CD4-positive, alpha-beta T cell treated with Interleukin-17A for 1 hour (primary cell): ENCODE data around the gene GMDS.

Experiments
- DNase-seq: peaks from one replicate; pipeline ENCODE4 v3.0.0-alpha.2; 2020

GMDS gene

DNA sequence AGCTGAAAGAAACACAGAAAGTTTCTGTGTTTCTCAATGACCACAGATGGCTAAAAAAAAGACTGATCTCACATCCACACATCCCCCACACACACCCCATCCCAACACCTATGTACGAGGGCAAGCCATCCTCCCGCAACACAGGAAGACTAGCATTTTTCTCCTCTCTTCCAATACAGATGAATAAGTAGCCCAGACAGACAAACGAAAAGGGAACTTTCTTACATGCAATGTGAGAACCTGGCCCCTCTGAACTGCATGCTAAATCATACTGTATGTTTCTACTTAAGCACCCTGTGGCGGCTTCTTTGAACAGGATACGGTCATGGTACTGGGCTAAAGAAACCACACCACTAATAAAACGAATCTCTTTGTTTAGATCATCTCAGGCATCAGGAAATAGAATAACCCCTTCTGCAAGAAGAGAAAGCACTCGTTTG, 116.2 kb downstream of the GMDS start:
- no peak for DNase-seq

DNA sequence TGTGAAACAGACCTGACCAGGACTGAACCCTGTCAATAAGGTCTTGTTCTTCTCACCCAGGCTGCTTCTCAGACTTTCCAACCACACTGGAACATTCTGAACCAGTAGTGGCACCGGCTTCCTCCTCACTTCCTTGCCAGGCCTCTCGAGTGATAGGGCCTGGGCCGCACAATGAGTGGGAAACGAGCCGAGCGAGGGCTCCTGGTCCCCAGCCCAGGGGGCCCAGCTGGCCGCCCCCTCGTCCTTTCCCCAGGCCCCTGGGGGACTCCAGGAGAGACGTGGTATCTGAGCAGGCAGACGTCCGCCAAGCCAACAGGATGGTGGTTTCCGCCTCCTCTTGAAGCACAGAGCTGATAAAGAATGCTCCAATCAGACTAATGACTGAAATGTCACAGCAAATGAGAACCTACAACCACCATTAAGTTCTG, 117.9 kb downstream of the GMDS start:
- peak; percentile 27 for DNase-seq

DNA sequence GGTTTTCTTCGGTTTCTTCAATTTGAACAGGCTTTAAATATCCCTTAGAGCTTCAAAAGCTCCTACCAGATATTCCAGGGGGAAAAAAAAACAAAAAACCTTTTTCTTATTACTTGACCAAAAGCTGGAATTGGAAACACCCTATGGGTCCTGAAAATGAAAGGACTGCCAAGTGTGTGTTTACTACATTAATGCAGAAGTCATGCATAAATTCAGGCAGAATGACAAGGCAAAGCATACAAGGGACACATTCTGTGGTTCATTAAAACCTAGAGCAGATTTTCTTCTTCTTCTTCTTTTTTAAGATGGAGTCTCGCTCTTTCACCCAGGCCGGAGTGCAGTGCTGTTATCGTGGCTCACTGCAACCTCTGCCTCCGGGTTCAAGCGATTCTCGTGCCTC, 119.1 kb downstream of the GMDS start:
- DNase-seq, result no peak

DNA sequence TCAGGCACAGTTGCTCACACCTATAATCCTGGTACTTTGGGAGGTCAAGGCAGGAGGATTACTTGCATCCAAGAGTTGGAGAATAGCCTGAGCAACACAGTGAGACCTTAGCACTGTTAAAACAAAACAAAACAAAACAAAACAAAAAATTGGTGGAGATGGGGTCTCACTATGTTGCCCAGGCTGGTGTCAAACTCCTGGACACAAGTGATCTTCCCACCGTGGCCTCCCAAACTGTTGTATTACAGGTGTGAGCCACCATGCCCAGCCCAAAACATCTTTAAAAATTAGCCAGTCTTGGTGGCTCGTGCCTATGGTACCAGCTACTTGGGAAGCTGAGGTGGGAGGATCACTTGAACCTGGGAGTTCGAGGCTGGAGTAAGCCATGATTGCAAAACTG, 120.2 kb downstream of the GMDS start:
- DNase-seq, result no peak

DNA sequence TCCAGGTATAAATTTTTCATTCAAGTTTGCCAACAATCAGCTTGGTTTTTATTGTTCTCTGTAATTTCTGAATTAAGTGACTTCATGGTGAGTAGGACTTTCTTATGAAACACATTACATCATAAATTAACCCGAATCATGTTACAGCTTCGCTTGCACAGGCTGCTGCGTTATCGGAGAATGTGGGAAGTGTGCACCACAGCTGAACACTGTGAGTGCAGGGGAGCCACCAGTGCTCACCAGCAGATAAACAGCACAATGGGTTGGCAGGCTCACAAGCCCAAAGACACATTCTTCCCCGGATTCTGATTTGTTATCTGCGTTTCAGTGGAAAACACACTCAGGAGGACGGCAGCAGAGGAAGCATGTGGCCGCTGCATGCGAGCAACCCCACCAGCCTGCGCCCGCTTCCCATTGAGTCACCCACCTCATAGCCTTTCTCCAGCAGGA, 121.1 kb downstream of the GMDS start:
- DNase-seq, result no peak

DNA sequence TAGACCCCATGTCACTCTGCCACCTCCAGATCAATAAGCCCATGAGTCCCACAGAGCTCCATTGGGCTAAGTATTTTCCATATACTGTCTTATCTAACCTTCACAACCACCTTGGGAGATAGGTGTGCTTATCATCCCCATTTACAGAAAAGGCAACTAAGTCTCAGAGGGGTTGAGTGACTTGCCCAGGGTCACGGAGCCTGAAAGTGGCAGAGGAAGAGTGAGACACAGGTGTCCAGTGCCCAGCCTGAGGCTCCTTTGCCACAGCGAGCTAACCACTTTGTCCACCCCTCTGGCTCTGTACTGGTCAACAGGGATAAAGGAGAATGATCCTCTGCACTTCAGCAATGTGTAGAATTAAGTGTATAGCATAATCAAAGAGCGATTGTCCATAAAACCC, 124.5 kb downstream of the GMDS start:
- DNase-seq, result no peak

DNA sequence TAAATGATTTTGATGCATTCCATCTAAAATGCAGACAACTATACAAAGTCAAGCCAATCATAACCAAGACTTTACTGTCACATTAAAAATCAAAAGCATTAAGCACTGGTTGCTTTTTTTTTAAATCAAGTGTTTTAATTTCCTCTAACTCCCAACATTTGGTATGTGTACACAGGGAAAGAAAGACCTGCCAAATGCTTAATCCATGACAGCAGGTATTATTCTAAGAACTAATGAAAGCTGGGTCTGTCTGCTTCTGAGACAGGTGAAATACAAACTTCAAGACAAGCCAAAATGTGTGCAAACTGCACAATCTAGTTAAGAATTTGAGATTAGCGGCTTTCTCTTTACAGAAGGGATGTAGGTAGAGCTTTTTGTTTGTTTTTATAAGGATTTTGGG, 126.1 kb downstream of the GMDS start:
- no peak for DNase-seq

DNA sequence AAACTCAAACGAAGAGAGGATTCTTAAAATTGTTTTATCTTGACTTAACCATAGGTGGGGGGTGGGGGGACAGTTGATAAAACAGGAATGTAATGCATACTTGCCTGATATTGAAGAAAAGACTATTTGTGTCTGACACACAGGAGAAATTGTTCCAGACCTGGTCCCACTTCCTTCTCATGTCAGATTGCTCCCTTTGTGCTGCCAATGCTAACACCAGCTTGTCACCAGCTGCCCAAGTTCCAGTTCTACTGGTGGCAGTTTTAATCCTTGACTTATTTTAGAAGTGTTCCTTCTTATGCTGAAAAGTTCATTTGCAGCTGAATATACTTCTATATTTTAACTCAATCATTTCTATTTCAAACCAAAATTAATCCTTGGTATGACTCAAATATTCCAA, 127.3 kb downstream of the GMDS start:
- no peak for DNase-seq

DNA sequence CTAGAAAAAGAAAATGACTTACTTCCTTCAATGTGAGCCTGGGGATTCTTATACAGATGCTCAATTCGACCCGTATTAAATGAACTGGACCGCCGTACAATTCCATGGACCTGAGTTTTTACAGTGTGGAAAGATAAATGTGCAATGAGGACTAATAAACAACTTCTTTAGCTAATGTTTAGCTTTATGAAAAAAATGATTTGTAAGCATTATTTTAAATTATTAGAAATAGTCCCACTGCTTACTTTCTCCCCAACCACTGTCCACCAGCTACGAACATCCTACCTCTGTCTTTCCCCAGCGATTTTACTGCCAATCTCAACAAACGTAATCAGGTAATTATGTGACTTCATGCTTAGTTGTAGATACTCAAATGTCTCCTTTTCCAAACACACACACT, 128.0 kb downstream of the GMDS start:
- no peak for DNase-seq

DNA sequence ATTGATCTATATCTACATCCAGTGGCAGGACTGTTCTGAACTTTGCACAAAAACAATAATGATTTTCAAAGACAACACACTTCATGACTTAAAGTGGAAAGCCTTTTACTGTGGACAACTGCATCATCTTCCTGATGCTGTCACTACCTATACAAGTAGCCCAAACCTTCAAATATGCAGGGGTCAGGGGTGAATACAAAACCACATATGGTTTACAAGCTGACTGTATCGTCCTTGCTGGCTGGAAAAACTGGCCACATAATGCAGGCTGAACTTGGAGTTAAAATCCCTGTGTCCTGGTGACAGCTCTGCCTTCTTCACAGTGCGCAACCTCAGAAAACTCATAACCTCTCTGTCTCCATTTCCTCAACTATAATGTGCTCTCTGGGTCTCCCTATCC, 128.9 kb downstream of the GMDS start:
- no peak for DNase-seq

DNA sequence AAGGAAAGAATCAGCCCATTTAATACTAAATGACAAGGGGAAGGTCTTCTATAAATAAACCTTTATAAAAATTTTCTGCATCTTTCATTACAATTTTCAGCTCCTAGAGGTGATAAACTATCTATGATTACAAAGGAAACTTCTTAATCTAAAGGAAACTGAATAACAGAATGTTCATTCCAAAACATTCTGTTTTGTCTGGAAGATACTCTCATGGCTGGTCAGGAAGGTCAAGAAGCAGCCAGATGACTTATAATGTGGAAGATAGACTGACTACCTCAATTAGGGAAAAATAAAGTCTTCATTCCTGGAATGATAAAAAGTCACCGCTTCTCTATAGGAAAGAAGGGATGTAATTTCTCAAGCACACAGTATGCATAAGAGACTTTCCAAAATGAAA, 131.3 kb downstream of the GMDS start:
- no peak for DNase-seq

DNA sequence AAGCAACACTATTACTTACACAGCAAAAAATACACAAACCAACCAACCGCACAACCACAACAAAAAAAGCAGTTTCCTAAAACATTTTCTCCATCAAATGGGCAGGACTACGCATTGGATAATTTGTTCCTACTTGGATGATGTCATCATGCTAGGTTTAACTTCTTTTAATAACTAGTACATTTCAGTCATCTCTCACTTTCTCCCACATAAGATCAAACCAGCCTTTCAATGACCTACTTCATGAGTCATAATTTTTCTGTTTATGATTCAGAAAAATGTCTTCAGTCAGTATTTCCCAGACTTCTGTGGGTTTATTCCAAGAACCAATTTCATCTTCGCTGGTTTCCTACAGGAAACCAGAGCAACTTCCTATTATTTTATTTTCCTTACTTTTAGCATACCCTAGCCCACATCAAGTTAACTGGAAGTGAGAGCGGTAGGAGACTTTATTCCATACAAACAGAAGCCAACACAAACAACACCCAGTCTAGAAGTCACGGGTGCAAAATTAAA, 134.2 kb downstream of the GMDS start:
- peak; percentile 7 for DNase-seq

DNA sequence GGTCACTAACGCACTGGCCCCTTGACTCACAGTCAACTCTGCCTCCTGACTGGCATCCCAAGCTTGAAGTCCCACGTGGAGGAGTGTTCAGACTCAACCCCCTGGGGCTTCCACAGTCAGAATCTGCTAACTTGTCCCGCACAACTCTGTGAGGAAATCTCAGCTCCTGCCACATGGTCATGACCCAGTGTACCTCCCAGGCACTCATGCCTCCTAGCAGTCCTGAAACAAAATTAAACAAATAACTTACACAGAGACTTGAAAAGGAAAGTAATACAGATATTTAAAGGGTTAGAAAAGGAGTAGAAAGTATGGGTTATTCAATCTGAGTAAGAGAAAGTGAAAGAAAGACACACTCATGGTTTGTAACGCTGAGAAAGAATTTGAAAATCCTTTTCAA, 134.9 kb downstream of the GMDS start:
- no peak for DNase-seq

DNA sequence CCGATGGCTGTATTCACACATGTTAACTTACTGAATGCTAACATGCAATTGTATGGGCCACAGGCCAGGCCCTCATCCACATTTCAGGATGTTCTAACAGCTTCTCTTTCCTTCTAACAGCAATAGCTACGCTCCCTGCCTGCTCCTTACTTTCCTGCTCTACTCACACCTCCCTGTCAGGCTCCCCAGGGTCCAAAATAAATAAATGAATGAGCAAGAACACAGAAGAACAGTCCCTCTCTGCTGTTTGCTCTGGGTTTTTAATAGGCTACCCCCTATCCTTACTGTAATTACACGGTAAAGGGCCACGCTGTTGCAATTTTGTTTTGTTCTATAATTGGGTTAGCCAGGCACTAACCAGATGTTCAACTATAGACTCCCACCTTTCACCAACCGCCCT, 135.6 kb downstream of the GMDS start:
- DNase-seq, result no peak

DNA sequence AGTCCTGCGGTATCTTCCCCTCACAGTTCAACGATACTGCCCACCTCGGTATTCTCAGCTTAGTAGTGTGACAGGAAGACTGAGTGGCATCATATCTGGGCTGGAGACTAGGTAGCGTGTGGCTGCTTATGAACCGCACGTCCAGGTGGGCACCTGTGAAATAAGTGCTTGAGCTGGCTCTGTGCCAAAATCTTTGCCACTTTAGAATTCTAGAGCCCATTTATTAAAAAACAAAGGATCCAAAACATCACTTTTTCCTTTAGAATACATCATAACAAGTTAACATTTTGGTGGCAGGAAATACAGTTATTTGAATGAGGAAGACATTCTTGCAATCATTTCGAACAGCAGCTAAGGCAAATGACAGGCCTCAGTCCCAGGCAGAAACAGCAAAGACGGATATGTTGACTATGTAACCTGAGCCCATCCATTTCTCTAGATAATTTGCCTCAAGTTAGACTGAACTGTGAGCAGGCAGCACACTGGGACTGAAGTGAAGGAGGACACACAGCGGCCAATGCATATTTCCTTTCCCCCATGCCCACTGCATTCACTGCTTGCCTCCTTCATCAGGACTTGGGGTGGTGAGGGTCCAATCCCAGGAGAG, 136.6 kb downstream of the GMDS start:
- DNase-seq, result no peak

DNA sequence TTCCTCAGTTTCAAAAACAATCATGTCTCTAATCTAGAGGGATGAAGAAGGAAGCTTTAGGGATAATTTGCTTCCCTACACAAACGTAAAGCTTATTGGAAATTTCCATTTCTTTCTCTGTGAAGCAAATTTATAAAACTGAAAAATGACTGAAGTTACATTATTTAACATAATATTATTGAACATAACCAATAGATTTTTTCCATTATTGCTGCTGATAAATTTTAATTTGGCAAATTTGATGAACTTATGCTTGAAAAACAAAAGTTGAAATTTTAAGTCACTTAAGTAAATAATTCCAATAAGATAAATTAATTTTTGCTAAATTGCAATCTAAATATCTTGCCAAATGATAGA, 140.9 kb downstream of the GMDS start:
- DNase-seq, result no peak

DNA sequence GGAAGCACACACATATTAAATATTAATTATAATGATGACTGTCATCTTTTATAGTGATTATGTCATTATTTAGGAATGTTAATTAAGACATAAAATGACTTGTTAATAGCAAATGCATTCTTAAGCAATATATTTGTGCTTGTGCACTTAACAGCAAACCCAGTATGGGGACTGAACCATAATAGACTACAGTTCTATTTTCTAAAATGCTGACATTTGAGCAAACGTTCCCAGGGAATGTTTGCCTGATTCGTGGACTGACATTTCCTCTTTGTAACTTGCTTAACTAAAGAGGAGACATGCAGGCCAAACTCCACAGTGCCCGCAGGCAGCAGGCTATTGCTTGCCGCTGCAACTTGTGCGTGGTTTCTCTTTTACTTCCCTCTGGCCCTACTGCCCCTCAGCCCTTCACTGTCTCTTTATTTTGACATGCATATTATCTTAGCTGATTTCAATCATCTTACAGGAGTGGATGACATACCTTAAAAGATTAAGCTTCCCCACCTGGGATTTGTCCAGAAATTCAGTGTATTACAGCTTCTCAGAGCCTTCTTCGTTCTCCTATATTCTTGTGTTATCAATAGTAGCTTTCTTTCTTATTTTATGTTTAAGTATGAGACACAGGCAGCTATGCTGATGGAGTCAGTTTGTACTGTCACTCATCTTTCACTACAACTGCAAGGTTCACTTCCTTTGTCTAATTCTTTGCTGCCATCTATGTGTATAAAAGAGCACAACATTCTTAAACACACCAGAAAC, 141.5 kb downstream of the GMDS start:
- peak; percentile 43 for DNase-seq

DNA sequence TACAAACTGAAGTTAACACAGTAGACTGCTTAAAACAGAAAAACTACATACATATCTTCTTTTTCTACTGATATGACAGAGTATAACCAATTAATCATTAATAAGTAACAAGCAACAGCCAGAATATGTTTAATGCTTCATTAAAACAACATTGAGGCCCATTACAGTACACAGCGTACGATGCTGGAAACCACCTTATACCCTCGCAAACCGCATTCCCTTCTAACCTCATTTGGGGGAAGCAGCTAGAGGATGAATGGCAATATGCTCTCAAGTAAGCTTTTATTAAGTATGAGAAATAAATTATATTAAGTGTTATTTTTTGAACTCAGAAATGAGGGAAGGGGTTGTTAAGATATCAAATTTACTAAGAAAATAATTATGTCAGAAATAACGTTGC, 142.4 kb downstream of the GMDS start:
- no peak for DNase-seq

DNA sequence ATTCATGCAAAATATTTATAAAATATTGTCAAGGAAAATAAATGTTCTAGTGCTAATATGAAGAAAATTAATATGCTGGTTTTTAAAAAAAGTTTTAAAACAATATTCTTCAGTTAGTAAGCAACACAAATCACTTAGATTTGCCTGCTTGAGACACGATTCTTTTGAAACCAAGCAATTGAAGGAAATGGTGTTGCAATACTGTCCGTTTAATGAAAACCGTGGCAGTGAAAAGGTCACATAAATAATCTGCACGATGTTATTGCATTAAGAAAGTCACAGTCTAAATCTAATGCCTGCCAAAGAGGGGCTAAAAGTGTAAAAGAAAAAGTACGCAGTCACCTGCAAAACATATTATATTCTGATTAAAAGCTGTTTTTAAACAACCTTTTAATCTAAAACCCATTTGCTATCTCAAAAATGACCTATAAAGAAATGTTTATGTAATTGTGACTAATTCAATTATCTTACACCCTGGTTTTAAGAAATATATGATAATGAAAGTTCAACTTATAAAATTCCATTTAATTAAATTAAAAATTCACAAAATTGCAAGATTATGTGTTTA, 143.0 kb downstream of the GMDS start:
- no peak for DNase-seq

DNA sequence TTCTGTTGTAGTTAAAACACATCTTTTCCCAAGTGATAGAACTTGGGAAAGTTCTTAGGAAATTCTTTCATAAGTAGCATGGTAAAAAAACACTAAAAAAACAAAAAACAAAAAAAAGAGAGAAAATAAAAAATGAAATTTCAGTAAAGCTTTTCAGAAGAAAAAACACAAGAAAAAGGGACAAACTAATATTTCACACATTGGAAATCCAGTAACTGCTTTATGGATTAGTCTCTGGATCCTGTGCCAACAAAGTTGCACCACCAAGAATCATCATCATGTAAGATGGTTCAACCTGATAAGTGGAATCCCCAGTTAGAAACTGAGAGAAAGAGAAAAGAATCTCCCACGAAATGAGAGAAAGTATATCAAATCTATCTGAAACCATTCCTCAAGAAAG, 144.2 kb downstream of the GMDS start:
- DNase-seq, result no peak

DNA sequence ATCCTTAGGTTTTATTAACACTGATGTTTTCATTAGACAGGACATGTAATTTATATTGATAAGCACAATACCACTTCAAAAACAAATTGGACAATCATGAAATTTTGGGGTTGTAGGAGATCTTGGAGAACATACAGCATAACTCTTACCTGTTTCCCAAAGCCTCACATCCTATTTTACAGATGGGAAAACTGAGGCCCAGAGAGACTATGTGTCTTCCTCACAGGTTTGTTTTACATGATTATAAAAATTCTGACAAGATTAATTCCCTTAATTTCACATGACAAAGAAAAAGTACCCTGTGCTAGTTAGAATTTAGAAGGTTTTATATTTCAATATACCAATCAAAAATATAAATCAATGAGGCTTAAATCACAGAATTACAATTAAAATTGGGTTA, 145.5 kb downstream of the GMDS start:
- DNase-seq, result no peak

DNA sequence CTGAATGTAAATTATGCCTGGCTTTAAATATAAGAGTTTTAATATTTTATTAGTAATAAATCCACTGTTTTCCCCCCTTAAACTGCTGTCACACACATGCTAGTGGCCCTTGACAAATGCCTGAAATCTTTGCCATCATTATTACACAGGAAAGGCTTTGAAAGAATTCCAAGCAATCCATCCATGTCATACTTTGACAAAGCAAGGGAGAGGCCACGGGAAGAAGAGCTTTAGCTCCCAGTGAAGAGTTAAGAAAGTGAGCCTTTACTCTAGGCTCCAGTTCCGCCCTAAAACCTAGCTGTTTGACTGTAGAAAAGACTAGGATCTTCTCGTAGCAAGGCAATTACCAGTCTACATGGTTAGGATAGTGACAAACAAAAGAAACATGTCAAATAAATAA, 147.9 kb downstream of the GMDS start:
- DNase-seq, result no peak

DNA sequence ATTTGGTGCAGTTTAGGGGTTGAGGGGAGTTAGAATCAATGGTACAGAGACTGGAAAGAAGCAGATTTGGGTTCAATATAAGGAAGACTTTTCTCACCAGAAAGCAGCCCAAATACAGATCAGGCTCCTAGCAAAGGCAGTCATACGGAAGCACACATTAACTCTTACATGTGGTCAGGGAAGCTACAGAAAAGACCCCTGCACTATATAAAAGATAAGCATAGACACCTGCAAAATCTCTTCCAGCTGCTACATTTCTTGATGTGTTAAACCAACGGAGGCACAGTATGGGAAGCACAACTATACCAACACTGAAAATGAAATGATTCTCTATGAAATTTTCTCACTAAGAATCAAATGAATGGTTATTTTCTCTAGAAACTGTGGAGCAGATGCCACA, 150.8 kb downstream of the GMDS start:
- no peak for DNase-seq

DNA sequence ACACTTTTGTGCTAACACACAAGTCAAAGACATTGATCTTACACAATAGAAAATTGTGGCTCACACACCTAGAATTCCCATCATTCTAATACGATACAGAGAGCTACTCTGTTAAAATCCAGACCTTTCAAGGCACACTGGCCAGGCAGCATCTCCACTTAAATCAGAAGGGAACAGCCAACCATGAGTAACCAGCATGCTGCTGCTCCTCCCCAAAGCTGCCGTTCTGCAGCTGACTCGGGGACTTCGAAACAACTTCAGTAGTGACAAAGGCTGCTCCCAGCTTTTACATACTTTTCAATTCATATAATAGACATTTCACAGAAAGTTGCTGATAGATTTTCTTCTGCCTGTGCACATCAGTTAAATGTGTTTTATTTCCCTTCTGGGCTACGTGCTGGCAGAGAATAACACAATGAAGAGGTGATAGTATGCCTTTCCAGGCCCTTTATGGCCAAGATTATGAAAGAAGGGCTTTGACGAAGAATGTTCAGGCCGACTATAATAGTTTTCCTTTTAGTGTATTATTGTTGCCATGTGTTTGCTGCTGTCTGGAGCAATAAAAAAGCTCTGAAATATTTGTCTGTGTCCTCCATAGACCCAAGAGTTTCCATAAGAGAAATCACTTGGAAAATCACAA, 159.0 kb downstream of the GMDS start:
- DNase-seq, result no peak
